Neuronal stem cell (in vitro differentiated cells): Measurements from ENCODE around the gene DPP8.

Experiments
- DNase-seq: peaks from one replicate; pipeline ENCODE4 v3.0.0-alpha.2; 2013; ENCODE audit warnings: low spot score
- H2AFZ ChIP-seq: one replicate; pipeline ENCODE4 v1.6.1; 2013; ENCODE audit warnings: mild to moderate bottlenecking, low read length, inconsistent platforms
- H2AK5ac ChIP-seq: 2 replicates; pipeline ENCODE4 v1.6.1; 2013; ENCODE audit warnings: low read depth, mild to moderate bottlenecking, inconsistent platforms, low read length, moderate library complexity, mixed read lengths
- H2BK120ac ChIP-seq: 2 replicates; pipeline ENCODE4 v1.6.1; 2013; ENCODE audit warnings: low read depth, mild to moderate bottlenecking, inconsistent platforms, low read length, moderate library complexity, mixed read lengths
- H2BK12ac ChIP-seq: one replicate; pipeline ENCODE4 v1.6.1; 2013; ENCODE audit warnings: low read length, inconsistent platforms
- H2BK15ac ChIP-seq: 2 replicates; pipeline ENCODE4 v1.6.1; 2013; ENCODE audit warnings: mild to moderate bottlenecking, low read length, inconsistent platforms, mixed read lengths
- H2BK5ac ChIP-seq: one replicate; pipeline ENCODE4 v1.6.1; 2013; ENCODE audit warnings: inconsistent platforms, mild to moderate bottlenecking, low read length, moderate library complexity
- H3K14ac ChIP-seq: one replicate; pipeline ENCODE4 v1.6.1; 2013; ENCODE audit warnings: low read length, inconsistent platforms
- H3K18ac ChIP-seq: 2 replicates; pipeline ENCODE4 v1.6.1; 2013; ENCODE audit warnings: low read length, inconsistent platforms
- H3K23ac ChIP-seq: 2 replicates; pipeline ENCODE4 v1.6.1; 2013; ENCODE audit warnings: low read depth, mild to moderate bottlenecking, mixed read lengths, low read length, inconsistent platforms; ENCODE audit not compliant: poor library complexity
- H3K27ac ChIP-seq: replicated peaks from 3 replicates; pipeline ENCODE4 v1.5.1; 2013; ENCODE audit warnings: low read length, inconsistent platforms
- H3K27me3 ChIP-seq, 3 experiments: 2 replicates each; pipeline ENCODE4 v1.6.1; 2013; ENCODE audit warnings: low read length in 3 of 3, mild to moderate bottlenecking in 2 of 3, inconsistent platforms in 1 of 3, low read depth in 1 of 3, mixed read lengths in 1 of 3, moderate library complexity in 1 of 3; ENCODE audit not compliant: control insufficient read depth in 3 of 3, insufficient read depth in 3 of 3
- H3K36me3 ChIP-seq, 2 donors: replicated peaks in 1 of 2; 2 replicates each; pipeline ENCODE4 v1.6.1; 2013; ENCODE audit warnings: low read length in 2 of 2; ENCODE audit not compliant: control insufficient read depth in 2 of 2, insufficient read depth in 2 of 2
- H3K4ac ChIP-seq: 2 replicates; pipeline ENCODE4 v1.6.1; 2013; ENCODE audit warnings: inconsistent platforms, mild to moderate bottlenecking, low read length, moderate library complexity
- H3K4me1 ChIP-seq, 2 donors: 1 replicate in 1 of 2; 2 replicates in 1 of 2; pipeline ENCODE4 v1.6.1; 2013; ENCODE audit warnings: low read length in 2 of 2, low read depth in 1 of 2; ENCODE audit not compliant: control insufficient read depth in 2 of 2, insufficient read depth in 1 of 2
- H3K4me2 ChIP-seq: one replicate; pipeline ENCODE4 v1.6.1; 2013; ENCODE audit warnings: mild to moderate bottlenecking, low read length, inconsistent platforms; ENCODE audit not compliant: insufficient read depth, poor library complexity, severe bottlenecking
- H3K4me3 ChIP-seq, 2 donors: 2 replicates each; pipeline ENCODE4 v1.5.1; 2013; ENCODE audit warnings: low read length in 2 of 2, mild to moderate bottlenecking in 2 of 2, inconsistent platforms in 1 of 2, moderate library complexity in 1 of 2
- H3K79me1 ChIP-seq: one replicate; pipeline ENCODE4 v1.6.1; 2013; ENCODE audit warnings: low read depth, mild to moderate bottlenecking, inconsistent platforms, low read length, moderate library complexity
- H3K9ac ChIP-seq: one replicate; pipeline ENCODE4 v1.6.1; 2013; ENCODE audit warnings: mild to moderate bottlenecking, low read depth, low read length, inconsistent platforms; ENCODE audit not compliant: poor library complexity
- H3K9me3 ChIP-seq, 2 donors: replicated peaks in 1 of 2; 2 replicates each; pipeline versions ENCODE3 to v1.6.1; 2013; ENCODE audit warnings: low read length in 2 of 2, mild to moderate bottlenecking in 2 of 2, inconsistent platforms in 1 of 2, low read depth in 1 of 2, mixed read lengths in 1 of 2, moderate library complexity in 1 of 2; ENCODE audit not compliant: control insufficient read depth in 2 of 2, insufficient read depth in 1 of 2
- H4K8ac ChIP-seq: one replicate; pipeline ENCODE4 v1.6.1; 2013; ENCODE audit warnings: low read depth, mild to moderate bottlenecking, inconsistent platforms, low read length, moderate library complexity
- H4K91ac ChIP-seq: one replicate; pipeline ENCODE4 v1.6.1; 2013; ENCODE audit warnings: low read length, low read depth, mild to moderate bottlenecking, inconsistent platforms; ENCODE audit not compliant: poor library complexity
- WGBS, 2 donors: extraction: QIAGEN DNeasy Blood & Tissue Kit; methylation state at CpG; one replicate each; pipeline ENCODE4 v1.1.7; 2013; ENCODE audit warnings: missing lambda C conversion rate in 2 of 2, mixed read lengths in 1 of 2; ENCODE audit not compliant: insufficient read length in 2 of 2, insufficient replicate concordance in 1 of 2; ENCODE audit errors: extremely low coverage in 2 of 2; 5-methylcytosine and 5-hydroxymethylcytosine counted together

DPP8 gene

GRCh38 chr15:65413760-65414144, 103.7 kb downstream of the DPP8 start:
- Histone ChIP-seq H3K14ac (no peak overlapping the region), H3K79me1 (peaks cover 9% of the 10 kb centered on the region), H3K18ac (peak overlapping the region; percentile 33), H2BK12ac (no peak overlapping the region), H3K9ac (no peak overlapping the region), H3K36me3 (peaks cover 0 to 28% of the 10 kb centered on the region in 2 donors), H3K9me3 (no peaks in the 10 kb centered on the region), H2BK5ac (no peak overlapping the region), H4K91ac (peak overlapping the region; percentile 14), H4K8ac (no peak overlapping the region), H2BK120ac (no peak overlapping the region), H2AFZ (no peak overlapping the region), H2BK15ac (peak overlapping the region; percentile 30), H3K4me1 (peaks cover 51 to 62% of the 10 kb centered on the region in 2 donors), H3K4ac (no peak overlapping the region), H3K4me2 (no peak overlapping the region), H3K27ac (no peak overlapping the region), H2AK5ac (peak overlapping the region; percentile 50), H3K23ac (no peak overlapping the region), H3K27me3 (no peaks in the 10 kb centered on the region), H3K4me3 (no peak overlapping the region)
- WGBS, 2 donors: no CpG with 5 or more reads among the region's 6 CpGs
- DNase-seq: no peak

DNA sequence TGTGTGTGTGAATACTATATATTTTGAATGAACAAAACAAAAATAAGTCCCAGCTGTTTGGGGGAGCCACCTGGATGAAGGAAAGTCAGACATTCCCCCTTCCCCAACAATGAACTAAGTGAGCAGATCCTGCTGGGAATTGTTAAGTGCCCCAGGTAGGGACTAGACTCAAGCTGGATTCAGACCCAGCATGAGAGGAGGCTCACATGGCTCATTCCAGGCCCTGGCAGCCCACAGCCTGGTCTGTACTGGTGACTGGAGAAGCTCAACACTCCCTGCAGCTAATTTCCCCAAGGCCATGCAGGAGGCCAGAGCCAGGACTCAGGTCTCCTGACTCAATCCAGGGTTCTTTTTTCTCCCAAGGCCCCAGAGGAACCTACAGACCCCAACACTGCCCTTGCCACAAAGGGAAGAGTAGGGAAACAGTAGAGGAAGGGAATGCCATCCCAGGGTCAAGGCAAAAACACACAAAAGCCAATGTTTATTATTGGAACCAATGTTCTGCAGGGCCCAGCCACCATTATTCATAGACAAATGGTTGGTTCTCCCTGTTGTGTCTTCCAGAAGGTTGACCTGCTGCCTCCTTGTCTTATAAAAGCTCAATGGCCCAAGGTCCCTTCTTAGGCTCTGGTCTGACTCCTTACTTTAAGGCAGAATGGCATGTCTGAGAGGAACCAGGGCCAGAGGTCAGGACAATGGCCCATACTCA, 104.3 kb downstream of the DPP8 start:
- Histone ChIP-seq H3K18ac (peak overlapping the region; percentile 75), H2AFZ (no peak overlapping the region), H2BK12ac (no peak overlapping the region), H3K27me3 (no peaks in the 10 kb centered on the region), H3K23ac (no peak overlapping the region), H3K4me3 (no peak overlapping the region), H3K14ac (no peak overlapping the region), H3K9ac (no peak overlapping the region), H3K4me1 (peaks cover 51 to 57% of the 10 kb centered on the region in 2 donors), H2BK5ac (no peak overlapping the region), H2AK5ac (peak overlapping the region; percentile 50), H3K79me1 (peaks cover 9% of the 10 kb centered on the region), H3K27ac (no peak overlapping the region), H3K36me3 (peaks cover 0 to 29% of the 10 kb centered on the region in 2 donors), H4K91ac (no peak overlapping the region), H3K4me2 (no peak overlapping the region), H2BK120ac (no peak overlapping the region), H3K4ac (no peak overlapping the region), H2BK15ac (no peak overlapping the region), H3K9me3 (no peaks in the 10 kb centered on the region), H4K8ac (no peak overlapping the region)
- DNase-seq: no peak

- H2BK120ac ChIP-seq: no peak overlapping the region
- no peak overlapping the region for H4K8ac ChIP-seq
- no peak overlapping the region for H2BK12ac ChIP-seq
- no peaks in the 10 kb centered on the region for H3K9me3 ChIP-seq
- peaks cover 0 to 31% of the 10 kb centered on the region in 2 donors for H3K36me3 ChIP-seq
- no peak overlapping the region for H2AK5ac ChIP-seq
- H2AFZ ChIP-seq: no peak overlapping the region
- no CpG with 5 or more reads among the region's 1 CpG for WGBS, 2 donors
- no peak overlapping the region for H4K91ac ChIP-seq
- H3K79me1 ChIP-seq: peaks cover 9% of the 10 kb centered on the region
- no peak for DNase-seq
- no peak overlapping the region for H2BK5ac ChIP-seq
- no peak overlapping the region for H3K18ac ChIP-seq
- no peak overlapping the region for H3K4me2 ChIP-seq
- no peaks in the 10 kb centered on the region for H3K27me3 ChIP-seq
- no peak overlapping the region for H3K23ac ChIP-seq
- no peak overlapping the region for H3K4ac ChIP-seq
- H3K14ac ChIP-seq: no peak overlapping the region
- peaks cover 51% of the 10 kb centered on the region in 2 donors for H3K4me1 ChIP-seq
- no peak overlapping the region for H3K9ac ChIP-seq
- no peak overlapping the region for H3K4me3 ChIP-seq
- no peak overlapping the region for H3K27ac ChIP-seq
- no peak overlapping the region for H2BK15ac ChIP-seq
These were observed 104.9 kb downstream of the DPP8 start for GRCh38 chr15:65412556-65412955.

- H2BK120ac ChIP-seq: no peak overlapping the region
- no peak overlapping the region for H4K91ac ChIP-seq
- no peak for DNase-seq
- H3K27me3 ChIP-seq: no peaks in the 10 kb centered on the region
- no CpG with 5 or more reads among the region's 5 CpGs for whole genome bisulfite sequencing, 2 donors
- no peak overlapping the region for H3K18ac ChIP-seq
- H3K4me1 ChIP-seq: peaks cover 41 to 43% of the 10 kb centered on the region in 2 donors
- peak overlapping the region; percentile 75 for H2BK5ac ChIP-seq
- H3K36me3 ChIP-seq: peaks cover 0 to 38% of the 10 kb centered on the region in 2 donors
- no peak overlapping the region for H2AFZ ChIP-seq
- H3K23ac ChIP-seq: no peak overlapping the region
- H3K14ac ChIP-seq: no peak overlapping the region
- no peak overlapping the region for H3K27ac ChIP-seq
- H3K4me2 ChIP-seq: no peak overlapping the region
- H2AK5ac ChIP-seq: no peak overlapping the region
- no peak overlapping the region for H2BK12ac ChIP-seq
- no peak overlapping the region for H3K4me3 ChIP-seq
- no peaks in the 10 kb centered on the region for H3K9me3 ChIP-seq
- H3K79me1 ChIP-seq: peaks cover 9% of the 10 kb centered on the region
- no peak overlapping the region for H2BK15ac ChIP-seq
- no peak overlapping the region for H3K4ac ChIP-seq
- peak overlapping the region; percentile 33 for H4K8ac ChIP-seq
- H3K9ac ChIP-seq: peak overlapping the region; percentile 82
These were observed 105.9 kb downstream of the DPP8 start for GRCh38 chr15:65411465-65412071.
